SIG-M5 (cell line): Measurements from ENCODE around the gene SCG3.

Experiments used
- DNase-seq: peaks from one replicate; lab custom pipeline; 2025; lab: John Stamatoyannopoulos, UW

Gene SCG3

GRCh38 chr15:51758645-51759044 is 77.3 kb downstream of the SCG3 start:
- DNase-seq: no peak

GRCh38 chr15:51759557-51760070 is 78.3 kb downstream of the SCG3 start:
- no peak for DNase-seq

GRCh38 chr15:51760805-51761204 is 79.5 kb downstream of the SCG3 start:
- DNase-seq: no peak

GRCh38 chr15:51765751-51766150 is 84.4 kb downstream of the SCG3 start:
- no peak for DNase-seq

GRCh38 chr15:51766341-51766740 is 85.0 kb downstream of the SCG3 start:
- no peak for DNase-seq

- DNase-seq: no peak
Observed at GRCh38 chr15:51768018-51768417, 86.7 kb downstream of the SCG3 start.
